Measurements from ENCODE around the gene ARHGEF17.

ARHGEF17 gene

DNA sequence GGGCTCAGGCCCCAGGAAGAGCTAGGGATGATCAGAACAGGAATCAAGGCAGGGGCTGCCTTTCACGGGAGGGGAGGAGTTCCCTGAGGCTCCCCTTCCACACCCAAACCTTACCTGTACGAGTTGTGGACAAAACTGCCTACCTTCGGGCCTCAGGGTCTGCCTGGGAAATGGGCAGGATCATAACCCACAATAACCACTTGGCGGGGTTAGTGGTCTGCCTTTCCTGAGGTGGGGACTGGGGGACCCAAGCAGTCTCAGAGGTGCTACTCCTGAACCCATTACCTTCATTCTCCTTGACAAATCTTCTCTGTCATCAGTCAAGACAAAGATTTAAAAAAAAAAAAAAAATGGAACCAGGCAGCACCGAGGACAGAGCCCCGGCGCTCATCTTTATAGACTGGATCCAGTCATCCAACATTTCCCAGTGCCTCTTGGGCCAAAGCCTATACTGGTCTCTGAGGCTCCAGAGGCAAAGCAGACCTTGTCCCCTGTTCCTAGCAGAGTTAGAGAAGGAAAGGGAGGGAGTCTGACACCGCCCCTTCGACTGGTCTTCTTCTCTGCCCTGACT, 21.8 kb upstream of the ARHGEF17 start:
- 87 to 88% methylated on average over 9 of the region's 9 CpGs for WGBS, 2 experiments
- Histone ChIP-seq H3K9me3 (ENCODE audit: control insufficient read depth, low read length) (no peaks in the 10 kb centered on the region), H3K4me1 (ENCODE audit: control insufficient read depth, insufficient read depth, low read length) (peaks cover 6% of the 10 kb centered on the region), H3K4me3 (ENCODE audit: insufficient read depth, low read depth, low read length) (no peak overlapping the region), H3K27me3 (ENCODE audit: control insufficient read depth, insufficient read depth, low read length, poor library complexity, severe bottlenecking) (no peaks in the 10 kb centered on the region), H3K27ac (ENCODE audit: insufficient read depth, low read depth, low read length, poor library complexity, severe bottlenecking) (no peak overlapping the region), H3K36me3 (ENCODE audit: control insufficient read depth, insufficient read depth, low read length) (no peaks in the 10 kb centered on the region)

GRCh38 chr11:73287400-73288101, 20.5 kb upstream of the ARHGEF17 start:
- no peak overlapping the region for H3K27ac ChIP-seq (ENCODE audit: insufficient read depth, low read depth, low read length, poor library complexity, severe bottlenecking)
- no peaks in the 10 kb centered on the region for H3K27me3 ChIP-seq (ENCODE audit: control insufficient read depth, insufficient read depth, low read length, poor library complexity, severe bottlenecking)
- H3K4me1 ChIP-seq (ENCODE audit: control insufficient read depth, insufficient read depth, low read length) = peaks cover 6% of the 10 kb centered on the region
- no peak overlapping the region for H3K4me3 ChIP-seq (ENCODE audit: insufficient read depth, low read depth, low read length)
- WGBS, 2 experiments = 93 to 94% methylated on average over 10 of the region's 10 CpGs
- no peaks in the 10 kb centered on the region for H3K36me3 ChIP-seq (ENCODE audit: control insufficient read depth, insufficient read depth, low read length)
- no peaks in the 10 kb centered on the region for H3K9me3 ChIP-seq (ENCODE audit: control insufficient read depth, low read length)

- Histone ChIP-seq H3K27ac (ENCODE audit: insufficient read depth, low read depth, low read length, poor library complexity, severe bottlenecking) (no peak overlapping the region), H3K27me3 (ENCODE audit: control insufficient read depth, insufficient read depth, low read length, poor library complexity, severe bottlenecking) (no peaks in the 10 kb centered on the region), H3K36me3 (ENCODE audit: control insufficient read depth, insufficient read depth, low read length) (no peaks in the 10 kb centered on the region), H3K9me3 (ENCODE audit: control insufficient read depth, low read length) (no peaks in the 10 kb centered on the region), H3K4me1 (ENCODE audit: control insufficient read depth, insufficient read depth, low read length) (peaks cover 12% of the 10 kb centered on the region), H3K4me3 (ENCODE audit: insufficient read depth, low read depth, low read length) (no peak overlapping the region)
- 86 to 89% methylated on average over 5 of the region's 5 CpGs for WGBS, 2 experiments
Measured at GRCh38 chr11:73288192-73288872, 19.7 kb upstream of the ARHGEF17 start.

- Histone ChIP-seq H3K9me3 (ENCODE audit: control insufficient read depth, low read length) (no peaks in the 10 kb centered on the region), H3K27ac (ENCODE audit: insufficient read depth, low read depth, low read length, poor library complexity, severe bottlenecking) (no peak overlapping the region), H3K27me3 (ENCODE audit: control insufficient read depth, insufficient read depth, low read length, poor library complexity, severe bottlenecking) (no peaks in the 10 kb centered on the region), H3K4me1 (ENCODE audit: control insufficient read depth, insufficient read depth, low read length) (peaks cover 12% of the 10 kb centered on the region), H3K36me3 (ENCODE audit: control insufficient read depth, insufficient read depth, low read length) (no peaks in the 10 kb centered on the region), H3K4me3 (ENCODE audit: insufficient read depth, low read depth, low read length) (no peak overlapping the region)
- 53 to 54% methylated on average over 17 of the region's 17 CpGs for WGBS, 2 experiments
Measured at GRCh38 chr11:73288873-73289707, 19.0 kb upstream of the ARHGEF17 start.

DNA sequence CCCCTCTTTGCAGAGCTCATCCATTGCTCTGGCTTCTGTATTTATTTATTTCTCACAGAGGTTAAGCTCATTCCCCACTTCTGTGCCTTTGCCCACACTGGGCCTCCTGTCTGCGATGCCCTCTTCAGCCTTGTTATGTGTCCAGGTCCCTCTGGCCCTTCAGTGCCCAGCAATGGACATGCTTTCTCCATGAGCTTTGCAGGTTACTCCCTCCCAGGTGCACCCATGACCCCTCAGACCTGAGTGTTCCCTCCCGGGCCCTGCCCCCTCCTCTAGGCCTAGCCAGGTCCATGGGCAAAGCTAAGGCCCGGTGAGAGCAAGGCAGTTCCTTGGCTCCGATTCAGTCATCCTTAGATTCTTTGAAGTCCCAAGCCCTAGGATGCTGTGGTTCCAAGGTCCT, 17.5 kb upstream of the ARHGEF17 start:
- Histone ChIP-seq H3K36me3 (ENCODE audit: control insufficient read depth, insufficient read depth, low read length) (no peaks in the 10 kb centered on the region), H3K9me3 (ENCODE audit: control insufficient read depth, low read length) (no peaks in the 10 kb centered on the region), H3K4me3 (ENCODE audit: insufficient read depth, low read depth, low read length) (no peak overlapping the region), H3K27me3 (ENCODE audit: control insufficient read depth, insufficient read depth, low read length, poor library complexity, severe bottlenecking) (peaks cover 4% of the 10 kb centered on the region), H3K4me1 (ENCODE audit: control insufficient read depth, insufficient read depth, low read length) (peaks cover 17% of the 10 kb centered on the region), H3K27ac (ENCODE audit: insufficient read depth, low read depth, low read length, poor library complexity, severe bottlenecking) (no peak overlapping the region)
- WGBS, 2 experiments = 92 to 94% methylated on average over 4 of the region's 4 CpGs

GRCh38 chr11:73291196-73291595, 16.9 kb upstream of the ARHGEF17 start:
- no peaks in the 10 kb centered on the region for H3K9me3 ChIP-seq (ENCODE audit: control insufficient read depth, low read length)
- peaks cover 4% of the 10 kb centered on the region for H3K27me3 ChIP-seq (ENCODE audit: control insufficient read depth, insufficient read depth, low read length, poor library complexity, severe bottlenecking)
- peaks cover 17% of the 10 kb centered on the region for H3K4me1 ChIP-seq (ENCODE audit: control insufficient read depth, insufficient read depth, low read length)
- no peak overlapping the region for H3K27ac ChIP-seq (ENCODE audit: insufficient read depth, low read depth, low read length, poor library complexity, severe bottlenecking)
- WGBS, 2 experiments = 93 to 95% methylated on average over 3 of the region's 3 CpGs
- H3K4me3 ChIP-seq (ENCODE audit: insufficient read depth, low read depth, low read length) = no peak overlapping the region
- H3K36me3 ChIP-seq (ENCODE audit: control insufficient read depth, insufficient read depth, low read length) = no peaks in the 10 kb centered on the region

GRCh38 chr11:73291781-73292524, 16.1 kb upstream of the ARHGEF17 start:
- H3K4me3 ChIP-seq (ENCODE audit: insufficient read depth, low read depth, low read length) = no peak overlapping the region
- H3K36me3 ChIP-seq (ENCODE audit: control insufficient read depth, insufficient read depth, low read length) = no peaks in the 10 kb centered on the region
- H3K27me3 ChIP-seq (ENCODE audit: control insufficient read depth, insufficient read depth, low read length, poor library complexity, severe bottlenecking) = peaks cover 4% of the 10 kb centered on the region
- H3K9me3 ChIP-seq (ENCODE audit: control insufficient read depth, low read length) = no peaks in the 10 kb centered on the region
- WGBS, 2 experiments = 83 to 90% methylated on average over 12 of the region's 12 CpGs
- no peak overlapping the region for H3K27ac ChIP-seq (ENCODE audit: insufficient read depth, low read depth, low read length, poor library complexity, severe bottlenecking)
- H3K4me1 ChIP-seq (ENCODE audit: control insufficient read depth, insufficient read depth, low read length) = peaks cover 17% of the 10 kb centered on the region

DNA sequence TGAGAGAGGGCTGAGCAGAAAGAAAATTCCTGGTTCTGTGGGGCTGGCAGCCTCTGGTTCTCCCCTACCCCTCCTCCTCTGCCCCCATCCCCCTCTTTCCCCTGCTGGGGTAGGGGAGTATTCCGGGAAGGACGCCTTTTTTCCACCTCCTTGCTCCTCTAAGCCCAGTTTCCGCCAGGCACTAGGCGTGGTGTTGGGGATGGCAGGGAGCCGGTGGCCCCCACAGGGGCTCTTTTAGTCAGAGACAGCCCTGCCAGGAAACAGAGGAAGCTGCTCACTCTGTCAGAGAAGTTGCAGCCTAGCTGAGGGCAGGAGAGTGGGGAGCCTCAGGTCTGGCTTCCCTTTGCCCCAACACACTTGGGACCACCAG, 15.6 kb upstream of the ARHGEF17 start:
- no peak overlapping the region for H3K4me3 ChIP-seq (ENCODE audit: insufficient read depth, low read depth, low read length)
- H3K27ac ChIP-seq (ENCODE audit: insufficient read depth, low read depth, low read length, poor library complexity, severe bottlenecking) = no peak overlapping the region
- H3K36me3 ChIP-seq (ENCODE audit: control insufficient read depth, insufficient read depth, low read length) = no peaks in the 10 kb centered on the region
- WGBS, 2 experiments = 20 to 37% methylated on average over 3 to 5 of the region's 5 CpGs
- H3K9me3 ChIP-seq (ENCODE audit: control insufficient read depth, low read length) = no peaks in the 10 kb centered on the region
- H3K4me1 ChIP-seq (ENCODE audit: control insufficient read depth, insufficient read depth, low read length) = peaks cover 17% of the 10 kb centered on the region
- H3K27me3 ChIP-seq (ENCODE audit: control insufficient read depth, insufficient read depth, low read length, poor library complexity, severe bottlenecking) = peaks cover 4% of the 10 kb centered on the region

GRCh38 chr11:73293356-73293936, 14.6 kb upstream of the ARHGEF17 start:
- Histone ChIP-seq H3K9me3 (ENCODE audit: control insufficient read depth, low read length) (no peaks in the 10 kb centered on the region), H3K36me3 (ENCODE audit: control insufficient read depth, insufficient read depth, low read length) (no peaks in the 10 kb centered on the region), H3K4me1 (ENCODE audit: control insufficient read depth, insufficient read depth, low read length) (peaks cover 17% of the 10 kb centered on the region), H3K4me3 (ENCODE audit: insufficient read depth, low read depth, low read length) (no peak overlapping the region), H3K27ac (ENCODE audit: insufficient read depth, low read depth, low read length, poor library complexity, severe bottlenecking) (no peak overlapping the region), H3K27me3 (ENCODE audit: control insufficient read depth, insufficient read depth, low read length, poor library complexity, severe bottlenecking) (peaks cover 4% of the 10 kb centered on the region)
- 88 to 93% methylated on average over 4 of the region's 4 CpGs for WGBS, 2 experiments

All from ectodermal cell (in vitro differentiated cells).